Measurements from ENCODE around the gene SENP3. TPM values are rescaled to one million over a fixed set of nuclear protein-coding genes. Genes with fewer than 3 reads are reported as not detected.

Gene SENP3
- total RNA-seq, 1 donor = 33.1 TPM

GRCh38 chr17:7579834-7580603, 18.3 kb downstream of the SENP3 start:
- H3K4me1 ChIP-seq (ENCODE audit: insufficient read depth, low read length) = peaks cover 94% of the 10 kb centered on the region

DNA sequence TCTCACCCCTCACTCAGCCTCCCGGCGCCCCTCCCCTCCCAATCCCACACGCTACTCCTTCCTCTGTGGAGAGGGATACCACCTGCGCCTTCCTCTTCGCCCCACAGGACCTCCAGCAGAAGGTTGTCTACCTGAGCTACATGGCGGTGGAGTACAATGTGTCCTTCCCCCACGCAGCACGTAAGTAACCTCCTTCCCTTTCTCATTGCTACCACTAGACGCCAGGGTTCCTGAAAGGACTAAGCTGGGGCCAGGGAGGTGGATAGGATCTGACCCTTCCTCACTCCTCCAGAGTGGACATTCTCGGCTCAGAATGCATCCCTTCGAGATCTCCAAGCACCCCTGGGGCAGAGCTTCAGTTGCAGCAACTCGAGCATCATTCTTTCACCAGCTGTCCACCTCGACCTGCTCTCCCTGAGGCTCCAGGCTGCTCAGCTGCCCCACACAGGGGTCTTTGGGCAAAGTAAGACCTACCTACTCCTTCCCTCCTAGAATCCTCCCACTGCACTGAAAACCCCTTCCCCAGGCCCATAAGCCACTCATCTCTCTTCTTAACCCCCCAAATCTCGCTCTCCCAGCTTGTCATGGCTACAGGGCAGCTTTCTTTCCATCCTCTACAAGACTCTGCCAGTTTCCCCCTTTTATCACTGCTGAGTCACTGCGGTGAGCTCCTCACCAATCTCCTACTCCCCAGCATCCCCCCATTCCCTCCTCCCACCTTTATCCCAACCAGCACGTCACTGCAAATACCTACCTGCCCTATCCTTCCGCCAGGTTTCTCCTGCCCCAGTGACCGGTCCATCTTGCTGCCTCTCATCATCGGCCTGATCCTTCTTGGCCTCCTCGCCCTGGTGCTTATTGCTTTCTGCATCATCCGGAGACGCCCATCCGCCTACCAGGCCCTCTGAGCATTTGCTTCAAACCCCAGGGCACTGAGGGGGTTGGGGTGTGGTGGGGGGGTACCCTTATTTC, 19.2 kb downstream of the SENP3 start:
- H3K27me3 ChIP-seq (ENCODE audit: insufficient read depth, low read length) = no peaks in the 10 kb centered on the region
- H3K4me3 ChIP-seq (ENCODE audit: low read length) = peak overlapping the region; percentile 49
- no peaks in the 10 kb centered on the region for H3K9me3 ChIP-seq (ENCODE audit: low read depth, low read length)
- H3K4me1 ChIP-seq (ENCODE audit: insufficient read depth, low read length) = peaks cover 94% of the 10 kb centered on the region

More at GRCh38 chr17:7579834-7580603, 18.3 kb downstream of the SENP3 start:
- peak overlapping the region; percentile 49 for H3K4me3 ChIP-seq (ENCODE audit: low read length)
- no peaks in the 10 kb centered on the region for H3K27me3 ChIP-seq (ENCODE audit: insufficient read depth, low read length)
- no peaks in the 10 kb centered on the region for H3K9me3 ChIP-seq (ENCODE audit: low read depth, low read length)

DNA sequence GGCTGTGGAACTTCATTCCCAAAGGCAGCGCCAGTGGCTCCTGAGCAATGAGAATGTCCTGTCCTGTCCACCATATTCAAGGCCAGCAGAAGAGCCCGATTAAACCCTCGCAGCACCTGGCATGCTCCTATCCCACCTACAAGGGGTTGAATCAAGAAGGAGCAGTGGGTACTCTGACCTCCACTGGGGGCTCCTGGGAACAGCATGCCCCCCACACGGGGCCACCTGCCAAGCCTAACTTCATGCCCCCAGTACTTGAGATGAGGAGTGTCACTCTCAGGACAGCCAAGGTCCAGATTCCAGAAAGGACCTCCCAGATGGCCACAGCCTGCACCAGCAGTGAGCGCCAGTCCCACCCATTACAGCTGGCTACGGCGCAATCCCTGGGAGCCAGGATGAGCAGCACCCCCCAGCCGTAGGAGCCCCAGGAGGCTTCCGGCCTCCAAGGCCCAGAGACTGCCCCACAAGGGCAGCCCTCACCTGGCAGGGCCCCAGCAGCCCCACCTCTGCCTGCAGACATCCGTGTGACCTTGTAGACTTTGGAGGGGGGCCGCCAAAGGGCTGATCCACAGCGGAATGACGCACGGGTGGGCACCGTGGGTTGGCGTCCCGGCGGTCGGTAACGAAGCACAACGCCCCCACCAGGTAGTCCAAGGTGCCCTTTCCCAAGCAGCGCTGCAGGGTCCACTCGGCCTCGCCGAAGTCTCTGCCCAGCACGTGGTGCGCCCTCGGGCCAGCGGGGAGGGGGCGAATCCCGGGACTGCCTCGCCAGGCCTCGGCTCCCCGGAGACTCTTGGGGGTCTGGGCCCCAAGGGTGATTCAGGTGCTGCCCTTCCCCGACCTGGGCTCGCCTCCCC, 20.9 kb downstream of the SENP3 start:
- H3K4me1 ChIP-seq (ENCODE audit: insufficient read depth, low read length) = peaks cover 86% of the 10 kb centered on the region
- no peaks in the 10 kb centered on the region for H3K27me3 ChIP-seq (ENCODE audit: insufficient read depth, low read length)
- no peak overlapping the region for H3K4me3 ChIP-seq (ENCODE audit: low read length)
- no peaks in the 10 kb centered on the region for H3K9me3 ChIP-seq (ENCODE audit: low read depth, low read length)

DNA sequence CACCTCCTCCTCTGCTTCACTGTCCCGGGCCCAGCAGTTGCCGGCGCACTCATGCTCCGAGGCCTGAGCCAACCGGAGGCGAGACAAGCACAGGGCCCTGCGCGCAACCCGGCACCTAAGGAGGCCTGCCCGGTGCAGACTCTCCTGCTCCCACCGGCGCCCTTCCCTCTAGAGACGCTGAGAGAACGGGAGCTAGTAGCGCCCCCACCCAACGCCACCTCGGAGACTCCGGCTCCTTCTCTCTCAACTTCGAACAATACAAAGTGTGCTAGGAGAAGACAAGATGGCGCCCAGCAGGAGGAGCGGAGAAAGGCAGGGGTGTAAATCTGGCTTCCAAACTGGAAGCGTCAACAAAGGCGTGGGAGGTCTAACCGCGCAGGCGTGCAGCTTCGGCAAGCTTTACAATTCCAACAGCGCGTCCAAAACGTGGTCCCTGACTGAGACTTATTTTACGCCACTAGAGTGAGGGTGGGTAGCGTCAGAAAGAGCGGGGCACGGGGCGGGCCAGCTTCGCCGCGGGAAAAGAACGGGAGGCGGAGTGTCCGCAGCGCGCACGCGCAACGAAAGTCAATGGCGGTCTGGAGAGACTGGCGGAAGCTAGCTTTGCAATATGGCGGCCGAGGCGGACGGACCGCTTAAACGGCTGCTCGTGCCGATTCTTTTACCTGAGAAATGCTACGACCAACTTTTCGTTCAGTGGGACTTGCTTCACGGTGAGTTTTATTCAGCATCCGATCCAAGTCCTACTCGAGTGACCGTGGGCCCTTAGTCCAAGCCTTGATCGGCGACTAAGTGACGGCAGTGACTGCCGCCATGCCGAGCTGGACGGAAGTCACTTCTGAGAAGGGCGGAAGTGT, 21.8 kb downstream of the SENP3 start, which contains the start of gene MPDU1:
Gene MPDU1, plus strand, starts transcription at position 600 of the 857 bp plus-strand sequence. Its CDS starts 11 bp downstream, at position 611.
- H3K27me3 ChIP-seq (ENCODE audit: insufficient read depth, low read length) = no peaks in the 10 kb centered on the region
- no peaks in the 10 kb centered on the region for H3K9me3 ChIP-seq (ENCODE audit: low read depth, low read length)
- peaks cover 86% of the 10 kb centered on the region for H3K4me1 ChIP-seq (ENCODE audit: insufficient read depth, low read length)
- peak within 1 kb of the TSS; percentile 61 for H3K4me3 ChIP-seq (ENCODE audit: low read length)

DNA sequence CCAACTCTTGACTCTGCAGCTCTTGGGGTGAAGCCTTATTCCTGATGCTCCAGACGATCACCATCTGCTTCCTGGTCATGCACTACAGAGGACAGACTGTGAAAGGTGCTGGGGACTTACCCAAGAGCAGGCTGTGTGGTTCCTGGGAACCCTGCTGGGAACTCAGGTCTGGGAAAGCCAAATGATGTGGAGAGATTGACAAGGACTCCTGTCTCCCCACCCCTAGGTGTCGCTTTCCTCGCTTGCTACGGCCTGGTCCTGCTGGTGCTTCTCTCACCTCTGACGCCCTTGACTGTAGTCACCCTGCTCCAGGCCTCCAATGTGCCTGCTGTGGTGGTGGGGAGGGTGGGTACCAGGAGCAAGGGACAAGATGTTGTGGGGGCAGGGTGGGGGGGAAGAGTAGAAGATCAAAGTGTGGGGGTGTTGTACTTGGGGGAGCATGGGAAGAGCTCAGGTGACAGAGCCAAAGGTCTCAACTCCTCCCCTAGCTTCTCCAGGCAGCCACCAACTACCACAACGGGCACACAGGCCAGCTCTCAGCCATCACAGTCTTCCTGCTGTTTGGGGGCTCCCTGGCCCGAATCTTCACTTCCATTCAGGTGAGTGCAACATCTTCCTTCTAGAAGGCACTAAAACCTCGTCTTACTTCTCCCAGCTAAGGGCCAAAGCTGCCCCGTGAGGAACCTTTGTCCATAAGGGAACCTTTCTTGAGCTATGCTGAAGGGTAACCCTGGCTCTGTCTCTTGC, 25.1 kb downstream of the SENP3 start:
- Histone ChIP-seq H3K9me3 (ENCODE audit: low read depth, low read length) (no peaks in the 10 kb centered on the region), H3K4me3 (ENCODE audit: low read length) (no peak overlapping the region), H3K27me3 (ENCODE audit: insufficient read depth, low read length) (no peaks in the 10 kb centered on the region), H3K4me1 (ENCODE audit: insufficient read depth, low read length) (peaks cover 65% of the 10 kb centered on the region)

DNA sequence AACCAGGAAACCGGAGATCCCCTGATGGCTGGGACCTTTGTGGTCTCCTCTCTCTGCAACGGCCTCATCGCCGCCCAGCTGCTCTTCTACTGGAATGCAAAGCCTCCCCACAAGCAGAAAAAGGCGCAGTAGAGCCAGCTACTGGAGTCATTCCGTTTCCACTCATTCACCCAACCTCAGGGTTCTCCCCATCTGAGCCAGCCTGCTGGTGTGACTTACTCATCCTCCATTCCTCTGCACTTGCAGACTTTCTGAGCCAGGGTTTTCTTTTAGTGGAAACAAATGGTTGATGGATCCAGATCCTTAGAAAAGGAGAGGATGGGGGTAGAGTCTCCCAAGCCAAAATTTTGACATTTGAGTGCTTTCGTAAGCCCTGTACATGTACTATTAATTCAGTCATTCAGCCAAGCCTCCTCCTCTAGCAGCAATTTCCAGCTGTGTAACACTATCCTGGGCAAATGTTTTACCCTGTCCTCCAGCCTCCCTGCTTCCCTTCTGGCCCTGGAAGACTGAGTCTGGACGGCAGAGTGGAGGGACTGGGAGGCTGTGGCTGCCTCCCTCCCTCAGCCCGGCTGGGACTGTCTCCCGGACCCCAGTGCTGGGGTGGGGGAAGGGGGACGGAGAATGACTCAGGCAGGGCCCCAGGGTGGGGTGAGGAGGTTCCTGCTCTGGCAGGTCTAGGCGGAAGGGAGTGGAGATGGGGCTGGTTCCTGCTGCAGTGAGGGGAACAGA, 25.9 kb downstream of the SENP3 start:
- Histone ChIP-seq H3K9me3 (ENCODE audit: low read depth, low read length) (no peaks in the 10 kb centered on the region), H3K27me3 (ENCODE audit: insufficient read depth, low read length) (no peaks in the 10 kb centered on the region), H3K4me1 (ENCODE audit: insufficient read depth, low read length) (peaks cover 57% of the 10 kb centered on the region), H3K4me3 (ENCODE audit: low read length) (no peak overlapping the region)

DNA sequence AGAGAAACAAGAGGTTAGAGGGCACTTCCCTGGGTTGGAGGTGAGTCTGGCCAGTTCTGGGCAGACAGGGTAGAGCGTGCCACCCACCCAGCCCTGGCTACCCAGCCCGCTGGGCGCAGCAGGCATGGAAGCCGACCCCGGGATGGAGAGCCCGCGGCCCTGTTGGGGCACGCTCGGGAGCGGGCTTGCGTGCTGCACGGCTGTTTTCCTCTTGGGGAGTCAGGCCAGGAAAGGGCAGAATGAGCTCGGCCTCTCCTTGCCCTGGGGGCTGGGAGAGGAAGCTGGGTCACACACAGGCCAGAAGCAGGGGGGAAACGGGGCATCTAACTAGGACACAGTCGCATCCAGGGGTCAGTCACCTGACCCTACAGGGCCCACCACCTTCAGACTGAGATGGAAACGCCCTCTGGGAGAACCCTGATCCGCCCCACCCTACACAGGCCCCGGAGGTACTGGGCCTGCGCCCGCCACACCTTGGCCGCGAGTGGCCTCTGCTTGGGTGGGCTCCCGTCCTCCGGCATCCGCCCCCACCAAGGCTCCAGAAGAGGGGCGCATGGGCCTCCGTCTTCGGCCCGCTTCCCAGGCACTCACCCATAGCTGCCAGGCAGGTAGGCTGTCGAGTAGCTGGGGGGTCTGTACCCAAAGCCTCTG, 27.0 kb downstream of the SENP3 start:
- H3K4me3 ChIP-seq (ENCODE audit: low read length) = no peak overlapping the region
- no peaks in the 10 kb centered on the region for H3K9me3 ChIP-seq (ENCODE audit: low read depth, low read length)
- peaks cover 48% of the 10 kb centered on the region for H3K4me1 ChIP-seq (ENCODE audit: insufficient read depth, low read length)
- no peaks in the 10 kb centered on the region for H3K27me3 ChIP-seq (ENCODE audit: insufficient read depth, low read length)

- peaks cover 46% of the 10 kb centered on the region for H3K4me1 ChIP-seq (ENCODE audit: insufficient read depth, low read length)
- H3K4me3 ChIP-seq (ENCODE audit: low read length) = no peak overlapping the region
- no peaks in the 10 kb centered on the region for H3K27me3 ChIP-seq (ENCODE audit: insufficient read depth, low read length)
- no peaks in the 10 kb centered on the region for H3K9me3 ChIP-seq (ENCODE audit: low read depth, low read length)
Measured at GRCh38 chr17:7589204-7589868, 27.6 kb downstream of the SENP3 start.

DNA sequence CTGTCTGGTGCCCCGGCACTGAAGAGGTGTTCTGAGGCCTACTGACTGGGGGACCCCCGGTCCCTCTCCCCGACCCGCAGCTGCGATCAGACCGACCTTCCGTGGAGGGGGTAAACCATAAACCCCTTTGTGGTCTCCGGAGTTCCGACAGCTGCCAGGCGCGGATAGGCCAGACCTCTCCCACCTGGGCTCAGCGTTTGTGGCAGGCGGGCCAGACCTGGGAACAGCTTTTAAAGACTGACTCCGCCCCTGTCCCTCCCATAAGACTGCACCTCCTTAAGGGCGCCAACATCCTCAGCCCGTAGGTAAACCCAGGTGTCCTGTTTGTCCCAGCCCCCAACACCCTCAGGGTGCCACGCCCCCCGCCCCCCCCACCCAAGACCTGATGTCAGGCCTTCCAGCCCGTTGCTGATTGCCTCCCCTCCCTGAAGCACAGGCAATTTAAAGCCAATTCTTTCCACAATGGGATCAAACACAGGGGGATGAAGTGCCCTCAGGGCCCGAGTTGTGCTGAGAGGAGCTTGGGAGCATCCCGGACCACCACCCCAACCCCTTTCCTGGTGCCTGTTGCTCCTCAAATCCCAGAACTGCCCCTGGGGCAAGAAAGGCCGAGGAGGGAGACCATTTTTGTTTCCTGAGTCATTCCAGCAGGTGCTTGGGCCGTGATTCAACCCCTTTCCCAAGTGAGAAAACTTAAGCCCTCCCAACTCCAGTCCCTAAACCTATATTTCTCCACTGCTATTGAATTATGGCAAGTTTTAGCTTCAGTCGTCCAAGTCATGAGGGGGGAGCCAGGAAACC, 28.4 kb downstream of the SENP3 start, which contains the start of gene SOX15:
Gene SOX15, minus strand, starts transcription at position 204 of the 801 bp plus-strand sequence. CDS start 418 bp downstream, outside the sequence.
- Histone ChIP-seq H3K27me3 (ENCODE audit: insufficient read depth, low read length) (no peaks in the 10 kb centered on the region), H3K4me3 (ENCODE audit: low read length) (no peak within 1 kb of the TSS), H3K4me1 (ENCODE audit: insufficient read depth, low read length) (peaks cover 38% of the 10 kb centered on the region), H3K9me3 (ENCODE audit: low read depth, low read length) (no peaks in the 10 kb centered on the region)

GRCh38 chr17:7590743-7591142, 29.0 kb downstream of the SENP3 start:
- Histone ChIP-seq H3K4me3 (ENCODE audit: low read length) (no peak overlapping the region), H3K27me3 (ENCODE audit: insufficient read depth, low read length) (no peaks in the 10 kb centered on the region), H3K9me3 (ENCODE audit: low read depth, low read length) (no peaks in the 10 kb centered on the region), H3K4me1 (ENCODE audit: insufficient read depth, low read length) (peaks cover 31% of the 10 kb centered on the region)

GRCh38 chr17:7591596-7591995, 29.9 kb downstream of the SENP3 start:
- Histone ChIP-seq H3K27me3 (ENCODE audit: insufficient read depth, low read length) (no peaks in the 10 kb centered on the region), H3K9me3 (ENCODE audit: low read depth, low read length) (no peaks in the 10 kb centered on the region), H3K4me1 (ENCODE audit: insufficient read depth, low read length) (peaks cover 30% of the 10 kb centered on the region), H3K4me3 (ENCODE audit: low read length) (no peak overlapping the region)

All from mononuclear cell (primary cell).